Endothelial cell of umbilical vein (primary cell): ENCODE results near the gene DGKB. TPM values are rescaled to one million over a fixed set of nuclear protein-coding genes. Genes with fewer than 3 reads are reported as not detected.

Source experiments
- BruUV-seq: library from RNA; stranded (reverse); fragments of 400-500 nt; replicated peaks from 2 replicates; lab custom pipeline; 2021; lab: Mats Ljungman, UMichigan
- CTCF ChIA-PET: fragments of 300-600, 350-600 bp; sonication (Branson Sonifier 250); formaldehyde crosslinking; loops from one replicate; lab custom pipeline; 2021; ENCODE audit warnings: antibody characterized with exemption, inconsistent platforms; lab: Charles Lee
- POLR2A ChIA-PET: fragments of 300-600, 350-600 bp; sonication (Branson Sonifier 250); formaldehyde crosslinking; loops from one replicate; lab custom pipeline; 2021; ENCODE audit warnings: antibody characterized with exemption, inconsistent platforms; lab: Charles Lee
- DNase-seq: peaks from one replicate; pipeline ENCODE4 v3.0.0-alpha.2; 2011; ENCODE audit warnings: low read depth, low spot score
- FAIRE-seq: peaks from 2 replicates; lab custom pipeline; 2011; peaks lifted over from hg19 to GRCh38; lab: Jason Lieb, UNC
- H2AFZ ChIP-seq: 2 replicates; pipeline ENCODE4 v1.6.0; 2012; ENCODE audit warnings: low read depth, low read length, control low read depth, inconsistent platforms
- H3K27ac ChIP-seq: 2 replicates; pipeline ENCODE4 v1.5.1; 2011; ENCODE audit warnings: low read depth, mild to moderate bottlenecking, control low read depth, low read length, moderate library complexity; ENCODE audit not compliant: insufficient read depth
- H3K27me3 ChIP-seq, 2 experiments: 2 replicates each; pipeline versions ENCODE4 v1.6.0 to v1.6.1; 2011; ENCODE audit warnings: low read length in 2 of 2, mixed read lengths in 1 of 2; ENCODE audit not compliant: control insufficient read depth in 2 of 2, insufficient read depth in 2 of 2
- H3K36me3 ChIP-seq, 2 experiments: 2 replicates in 1 of 2; 3 replicates in 1 of 2; pipeline ENCODE4 v1.5.1; 2011; ENCODE audit warnings: low read length in 2 of 2, mild to moderate bottlenecking in 1 of 2, moderate library complexity in 1 of 2; ENCODE audit not compliant: control insufficient read depth in 2 of 2, insufficient read depth in 2 of 2; ENCODE audit errors: extremely low read depth in 1 of 2
- H3K4me1 ChIP-seq: 3 replicates; pipeline ENCODE4 v1.5.1; 2011; ENCODE audit warnings: mild to moderate bottlenecking, low read length; ENCODE audit not compliant: control insufficient read depth, insufficient read depth; ENCODE audit errors: extremely low read depth
- H3K4me2 ChIP-seq: 2 replicates; pipeline ENCODE4 v1.6.1; 2011; ENCODE audit warnings: low read length, control low read depth, mixed read lengths; ENCODE audit not compliant: insufficient read depth
- H3K4me3 ChIP-seq, 3 experiments: fragments of 200-600 bp in 1 of 3; sonication (generic), shearing (Covaris generic) in 1 of 3; replicated peaks in 1 of 3; 2 replicates each; pipeline ENCODE4 v1.5.1; 2011 to 2016; ENCODE audit warnings: control low read depth in 3 of 3, low read length in 3 of 3, mild to moderate bottlenecking in 2 of 3, inconsistent platforms in 1 of 3, low read depth in 1 of 3, moderate library complexity in 1 of 3; ENCODE audit not compliant: insufficient read depth in 1 of 3
- H3K79me2 ChIP-seq: 2 replicates; pipeline ENCODE4 v1.6.0; 2012; ENCODE audit warnings: low read length, inconsistent platforms; ENCODE audit not compliant: control insufficient read depth, insufficient read depth
- H3K9ac ChIP-seq: replicated peaks from 2 replicates; pipeline ENCODE3; 2011; ENCODE audit warnings: low read length, control low read depth; ENCODE audit not compliant: insufficient read depth; ENCODE audit errors: extremely low read depth
- H3K9me1 ChIP-seq: replicated peaks from 3 replicates; pipeline ENCODE4 v1.6.0; 2011; ENCODE audit warnings: mild to moderate bottlenecking, low read length; ENCODE audit not compliant: control insufficient read depth, insufficient read depth; ENCODE audit errors: extremely low read depth
- H3K9me3 ChIP-seq: replicated peaks from 2 replicates; pipeline ENCODE4 v1.5.1; 2012; ENCODE audit warnings: low read length, inconsistent platforms; ENCODE audit not compliant: control insufficient read depth, insufficient read depth
- H4K20me1 ChIP-seq: replicated peaks from 2 replicates; pipeline ENCODE3; 2011; ENCODE audit warnings: mild to moderate bottlenecking, low read length; ENCODE audit not compliant: control insufficient read depth, insufficient read depth; ENCODE audit errors: extremely low read depth
- CTCF ChIP-seq, 2 donors: IDR thresholded peaks; 1 replicate in 1 of 2; 2 replicates in 1 of 2; pipeline ENCODE4 v1.5.1; 2011; ENCODE audit warnings: low read length in 2 of 2, mild to moderate bottlenecking in 2 of 2, moderate library complexity in 2 of 2, control low read depth in 1 of 2, inconsistent platforms in 1 of 2, low read depth in 1 of 2; ENCODE audit not compliant: insufficient read depth in 1 of 2; ENCODE audit errors: extremely low read depth in 1 of 2
- EZH2 ChIP-seq: IDR thresholded peaks from 2 replicates; pipeline ENCODE4 v1.6.1; 2012; ENCODE audit warnings: borderline replicate concordance, low read depth, mild to moderate bottlenecking, moderate library complexity, low read length, inconsistent platforms; ENCODE audit not compliant: severe bottlenecking
- FOS ChIP-seq: IDR thresholded peaks from 2 replicates; pipeline ENCODE4 v1.6.1; 2011; ENCODE audit warnings: mild to moderate bottlenecking, low read length, moderate library complexity, borderline replicate concordance; ENCODE audit not compliant: insufficient read depth
- GATA2 ChIP-seq: IDR thresholded peaks from 2 replicates; pipeline ENCODE4 v1.7.0; 2011; ENCODE audit warnings: low read depth, mild to moderate bottlenecking, moderate library complexity, mixed read lengths, low read length; ENCODE audit not compliant: insufficient read length, insufficient read depth
- JUN ChIP-seq: IDR thresholded peaks from 2 replicates; pipeline ENCODE4 v1.6.1; 2011; ENCODE audit warnings: borderline replicate concordance, low read depth; ENCODE audit not compliant: insufficient read length, insufficient read depth
- MYC ChIP-seq: IDR thresholded peaks from one replicate; pipeline ENCODE4 v1.6.1; 2011; ENCODE audit warnings: mild to moderate bottlenecking, low read depth, low read length
- POLR2A ChIP-seq: IDR thresholded peaks from 2 replicates; pipeline ENCODE4 v1.6.1; 2012; ENCODE audit warnings: low read depth, mild to moderate bottlenecking, control low read depth, low read length
- POLR2AphosphoS5 ChIP-seq: IDR thresholded peaks from 2 replicates; pipeline ENCODE4 v1.6.1; 2012; ENCODE audit warnings: low read depth, mild to moderate bottlenecking, control low read depth, low read length, moderate library complexity; ENCODE audit not compliant: insufficient read depth
- dilution Hi-C: fragments of 300-500 bp; cut with MboI; formaldehyde crosslinking; loops from one replicate; pipeline ENCODE4 v1.15.0; 2019; ENCODE audit warnings: low sequenced_read_pairs; ENCODE audit not compliant: extremely low pct_ligation_motif_present
- intact Hi-C: fragments of 100-400 bp; cut with micrococcal nuclease; formaldehyde crosslinking; loops from one replicate; pipeline ENCODE4 v1.10.0; 2022
- polyA plus RNA-seq, 4 experiments: library from polyadenylated mRNA; depleted of rRNA in 3 of 4; stranded (reverse) in 3 of 4; unstranded in 1 of 4; fragments of >200 nt; gene quantifications; 2 replicates each; pipeline versions ENCODE4 v1.2.1 to v1.2.3, GENCODE V29; 2011 to 2012; ENCODE audit warnings: missing spikeins in 1 of 4
- total RNA-seq: library from RNA; stranded (reverse); gene quantifications from 2 replicates; pipeline ENCODE4 v1.2.3, GENCODE V29; 2021
- TF ChIP-seq, protein P1 (sequence below): IDR thresholded peaks from 2 replicates; pipeline ENCODE4 v1.6.1; 2011; ENCODE audit not compliant: insufficient read depth, insufficient read length

Gene DGKB
- total and polyA plus RNA-seq, 2 donors (not counting 3 experiments of a cell fraction or from before 2014, with no cell fraction given), result not detected

DNA sequence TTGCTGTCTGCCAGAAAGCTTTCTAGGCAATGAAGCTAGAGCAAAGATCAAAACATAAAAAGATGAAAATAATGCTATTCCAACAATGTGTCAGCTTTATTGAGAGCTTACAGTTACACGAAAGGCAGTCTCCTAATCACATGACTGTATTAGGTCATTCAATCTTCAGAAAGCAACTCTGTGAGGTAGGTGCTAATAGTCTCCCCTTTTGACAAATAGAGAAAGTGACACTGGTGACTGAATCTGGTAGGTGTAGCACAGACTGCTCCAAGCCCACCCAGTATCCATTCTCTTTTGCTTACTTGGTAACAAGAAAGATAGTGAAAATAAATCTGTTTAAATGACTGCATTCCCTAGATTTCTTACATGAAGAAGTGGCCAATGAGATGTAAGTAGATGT, 58.8 kb downstream of the DGKB start:
- no TSS peak for BruUV-seq

More for the DNA sequence above, 58.8 kb downstream of the DGKB start:
- no peaks in the 10 kb centered on the region for H3K9me1 ChIP-seq
- POLR2A ChIA-PET, result interaction anchor here (0.7 kb wide), 1 partner anchor 89 kb away, joined by 5 read pairs; no protein-coding TSS in a partner anchor
- no peaks in the 10 kb centered on the region for H3K4me1 ChIP-seq
- TF ChIP-seq, protein P1, sequence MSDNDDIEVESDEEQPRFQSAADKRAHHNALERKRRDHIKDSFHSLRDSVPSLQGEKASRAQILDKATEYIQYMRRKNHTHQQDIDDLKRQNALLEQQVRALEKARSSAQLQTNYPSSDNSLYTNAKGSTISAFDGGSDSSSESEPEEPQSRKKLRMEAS, result no peak
- no peak for TF ChIP-seq MYC
- TF ChIP-seq POLR2AphosphoS5, result no peak
- TF ChIP-seq JUN, result no peak
- TF ChIP-seq CTCF (IDR thresholded peaks at IDR 0.05; ENCODE audit: extremely low read depth in 1 of 2, insufficient read depth in 1 of 2, low read depth in 1 of 2, low read length in 2 of 2), result no peak
- TF ChIP-seq GATA2, result no peak
- TF ChIP-seq POLR2A, result no peak
- TF ChIP-seq EZH2, result no peak
- no peak for TF ChIP-seq FOS
- H3K27me3 ChIP-seq, result no peaks in the 10 kb centered on the region
- no peaks in the 10 kb centered on the region for H3K9me3 ChIP-seq
- FAIRE-seq, result no peak
- intact Hi-C loops (no loop called here), dilution Hi-C loops (no loop called here)
- H3K79me2 ChIP-seq, result no peaks in the 10 kb centered on the region
- H3K27ac ChIP-seq, result no peak overlapping the region
- H3K9ac ChIP-seq, result no peak overlapping the region
- no peak for DNase-seq
- H3K4me3 ChIP-seq, result no peak overlapping the region
- no peaks in the 10 kb centered on the region for H4K20me1 ChIP-seq
- H2AFZ ChIP-seq, result no peak overlapping the region
- H3K36me3 ChIP-seq, result no peaks in the 10 kb centered on the region
- H3K4me2 ChIP-seq, result no peak overlapping the region
- CTCF ChIA-PET, result no interaction called here
